Spleen (tissue), 11 donors: ENCODE results near the gene LAMA5. TPM values are rescaled to one million over a fixed set of nuclear protein-coding genes. Genes with fewer than 3 reads are reported as not detected.

Experiments
- DNase-seq: peaks from one replicate; pipeline ENCODE4 v3.0.0-alpha.2; 2020
- H3K27ac ChIP-seq, 8 donors: fragments of 200-600 bp; sonication (generic) in 7 of 8; 1 replicate in 4 of 8; 2 replicates in 4 of 8; pipeline versions ENCODE4 v1.5.0 to v1.8.0; 2016 to 2021; ENCODE audit warnings: inconsistent platforms in 4 of 8, mild to moderate bottlenecking in 4 of 8, moderate library complexity in 1 of 8
- H3K27me3 ChIP-seq, 7 donors: fragments of 200-600 bp; sonication (generic) in 6 of 7; replicated peaks in 1 of 7; 1 replicate in 4 of 7; 2 replicates in 3 of 7; pipeline versions ENCODE4 v1.5.0 to v1.8.0; 2016 to 2021; ENCODE audit warnings: inconsistent platforms in 3 of 7, mild to moderate bottlenecking in 1 of 7
- H3K36me3 ChIP-seq, 6 donors: fragments of 200-600 bp; sonication (generic) in 5 of 6; 1 replicate in 4 of 6; 2 replicates in 2 of 6; pipeline versions ENCODE4 v1.5.0 to v1.8.0; 2016 to 2021; ENCODE audit warnings: inconsistent platforms in 2 of 6
- H3K4me1 ChIP-seq, 6 donors: fragments of 200-600 bp; sonication (generic) in 5 of 6; 1 replicate in 3 of 6; 2 replicates in 3 of 6; pipeline versions ENCODE4 v1.5.0 to v1.8.0; 2016 to 2021; ENCODE audit warnings: inconsistent platforms in 3 of 6
- H3K4me3 ChIP-seq, 8 donors: fragments of 200-600 bp; sonication (generic) in 7 of 8; 1 replicate in 4 of 8; 2 replicates in 4 of 8; pipeline versions ENCODE4 v1.5.0 to v1.8.0; 2016 to 2021; ENCODE audit warnings: inconsistent platforms in 4 of 8, mild to moderate bottlenecking in 4 of 8, moderate library complexity in 2 of 8
- H3K9me3 ChIP-seq, 8 donors: fragments of 200-600 bp; sonication (generic) in 7 of 8; 1 replicate in 4 of 8; 2 replicates in 4 of 8; pipeline versions ENCODE4 v1.5.0 to v1.8.0; 2016 to 2021; ENCODE audit warnings: inconsistent platforms in 4 of 8
- CTCF ChIP-seq, 11 experiments: fragments of 200-600 bp in 7 of 11; fragments of 450-650 bp in 4 of 11; sonication (generic) in 4 of 11; IDR thresholded peaks in 8 of 11; conservative IDR thresholded peaks in 3 of 11; 1 replicate in 7 of 11; 2 replicates in 4 of 11; pipeline versions ENCODE4 v1.4.0 to v1.8.0; 2016 to 2021; ENCODE audit warnings: antibody characterized with exemption in 11 of 11, inconsistent platforms in 4 of 11, mild to moderate bottlenecking in 1 of 11
- POLR2A ChIP-seq, 3 donors: fragments of 450-650 bp; IDR thresholded peaks; one replicate each; pipeline ENCODE4 v1.5.1; 2017; ENCODE audit warnings: antibody characterized with exemption in 3 of 3, mild to moderate bottlenecking in 1 of 3
- POLR2AphosphoS5 ChIP-seq, 3 donors: sonication (generic); formaldehyde crosslinking; IDR thresholded peaks; one replicate each; pipeline ENCODE4 v1.5.1; 2017; ENCODE audit warnings: antibody characterized with exemption in 3 of 3
- WGBS, 5 donors: extraction: QIAGEN DNeasy Blood & Tissue Kit in 3 of 5; methylation state at CpG; one replicate each; pipeline versions ENCODE4 v1.1.5 to v1.1.7; 2013 to 2018; 5-methylcytosine and 5-hydroxymethylcytosine counted together
- intact Hi-C: fragments of 100-400 bp; cut with DNase I; formaldehyde crosslinking; loops from one replicate; pipeline ENCODE4 v1.15.0; 2023; ENCODE audit warnings: low total_unique reads
- polyA plus RNA-seq, 3 donors: library from polyadenylated mRNA; stranded (reverse); fragments of 200-250 nt; gene quantifications; one replicate each; pipeline ENCODE4 v1.2.1, GENCODE V29; 2013
- total RNA-seq, 7 donors: library from RNA; depleted of rRNA in 3 of 7; stranded (reverse); fragments of >200 nt in 3 of 7; fragmentation: NEBNext Ultra II Directional in 4 of 7; extraction: Animal tissue kit (Norgen Biotek cat#: 25700) in 4 of 7; gene quantifications; one replicate each; pipeline versions ENCODE4 v1.1.0 to v1.2.1, GENCODE V29; 2016 to 2021
- donor health status: healthy with polysubstance abuse.
- donor health status: DM: no; HTN: no; CAD: no; lungs with moderate emphysema.
- donor health status: DM: no; HTN: no; CAD: no.
- donor health status: Bipolar disorder and iron deficiency.
- donor health status: healthy.
- donor health status: DM: no; HTN: no; CAD: no.
- donor health status: DM: yes; HTN: yes; CAD: no.

Gene LAMA5
- total and polyA plus RNA-seq, 10 donors = 46.5 to 266 (median 115) TPM

- TF ChIP-seq CTCF (IDR thresholded peaks at IDR 0.05 in 8 of 11, conservative IDR thresholded peaks at IDR 0.05 in 3 of 11) (no peak), POLR2A (IDR thresholded peaks at IDR 0.05) (no peak), POLR2AphosphoS5 (IDR thresholded peaks at IDR 0.05) (no peak)
- Histone ChIP-seq H3K4me3 (no peak overlapping the region), H3K36me3 (no peaks in the 10 kb centered on the region), H3K27ac (no peak overlapping the region), H3K27me3 (peaks cover 0 to 54% (median 19%) of the 10 kb centered on the region in 7 donors), H3K9me3 (no peaks in the 10 kb centered on the region), H3K4me1 (peaks cover 11 to 48% (median 33%) of the 10 kb centered on the region in 6 donors)
- DNase-seq = no peak
- 76 to 87% (median 78%) methylated on average over 24 to 29 of the region's 29 CpGs for WGBS, 5 donors
- intact Hi-C loops = no loop called here
Observed at GRCh38 chr20:62372042-62372993, 5.2 kb upstream of the LAMA5 start.

GRCh38 chr20:62371588-62372041 lies 4.5 kb upstream of the LAMA5 start:
- Histone ChIP-seq H3K27ac (no peak overlapping the region), H3K36me3 (no peaks in the 10 kb centered on the region), H3K4me1 (peaks cover 11 to 46% (median 33%) of the 10 kb centered on the region in 6 donors), H3K27me3 (peaks cover 0 to 61% (median 24%) of the 10 kb centered on the region in 7 donors), H3K4me3 (no peak overlapping the region), H3K9me3 (no peaks in the 10 kb centered on the region)
- TF ChIP-seq CTCF (IDR thresholded peaks at IDR 0.05 in 8 of 11, conservative IDR thresholded peaks at IDR 0.05 in 3 of 11) (no peak), POLR2A (IDR thresholded peaks at IDR 0.05) (no peak), POLR2AphosphoS5 (IDR thresholded peaks at IDR 0.05) (no peak)
- DNase-seq = no peak
- intact Hi-C loops = no loop called here
- WGBS, 5 donors = 83 to 95% (median 89%) methylated on average over 6 to 8 of the region's 8 CpGs

- no peak for DNase-seq
- no peaks in the 10 kb centered on the region for H3K36me3 ChIP-seq
- 72 to 79% (median 75%) methylated on average over 9 to 18 of the region's 18 CpGs for WGBS, 5 donors
- TF ChIP-seq POLR2AphosphoS5 (IDR thresholded peaks at IDR 0.05) (no peak), CTCF (IDR thresholded peaks at IDR 0.05 in 8 of 11, conservative IDR thresholded peaks at IDR 0.05 in 3 of 11) (no peak), POLR2A (IDR thresholded peaks at IDR 0.05) (no peak)
- H3K27ac ChIP-seq = no peak overlapping the region
- no peaks in the 10 kb centered on the region for H3K9me3 ChIP-seq
- intact Hi-C loops = no loop called here
- H3K4me1 ChIP-seq = peaks cover 11 to 46% (median 36%) of the 10 kb centered on the region in 6 donors
- H3K4me3 ChIP-seq = no peak overlapping the region
- peaks cover 0 to 67% (median 31%) of the 10 kb centered on the region in 7 donors for H3K27me3 ChIP-seq
Observed at GRCh38 chr20:62370807-62371587, 3.9 kb upstream of the LAMA5 start.
